Measurements from ENCODE around the gene SPATA17.

The SPATA17 gene

GRCh38 chr1:217715681-217716080 lies 84.5 kb downstream of the SPATA17 start:
- in situ Hi-C loops (cut with HindIII; ENCODE audit: low sequenced_read_pairs): no loop called here
- DNase-seq (ENCODE audit: low read depth, low spot score): no peak
- TF ChIP-seq, protein P1, sequence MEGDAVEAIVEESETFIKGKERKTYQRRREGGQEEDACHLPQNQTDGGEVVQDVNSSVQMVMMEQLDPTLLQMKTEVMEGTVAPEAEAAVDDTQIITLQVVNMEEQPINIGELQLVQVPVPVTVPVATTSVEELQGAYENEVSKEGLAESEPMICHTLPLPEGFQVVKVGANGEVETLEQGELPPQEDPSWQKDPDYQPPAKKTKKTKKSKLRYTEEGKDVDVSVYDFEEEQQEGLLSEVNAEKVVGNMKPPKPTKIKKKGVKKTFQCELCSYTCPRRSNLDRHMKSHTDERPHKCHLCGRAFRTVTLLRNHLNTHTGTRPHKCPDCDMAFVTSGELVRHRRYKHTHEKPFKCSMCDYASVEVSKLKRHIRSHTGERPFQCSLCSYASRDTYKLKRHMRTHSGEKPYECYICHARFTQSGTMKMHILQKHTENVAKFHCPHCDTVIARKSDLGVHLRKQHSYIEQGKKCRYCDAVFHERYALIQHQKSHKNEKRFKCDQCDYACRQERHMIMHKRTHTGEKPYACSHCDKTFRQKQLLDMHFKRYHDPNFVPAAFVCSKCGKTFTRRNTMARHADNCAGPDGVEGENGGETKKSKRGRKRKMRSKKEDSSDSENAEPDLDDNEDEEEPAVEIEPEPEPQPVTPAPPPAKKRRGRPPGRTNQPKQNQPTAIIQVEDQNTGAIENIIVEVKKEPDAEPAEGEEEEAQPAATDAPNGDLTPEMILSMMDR (IDR thresholded peaks at IDR 0.05; ENCODE audit: low read depth, low read length): no peak
- no peak overlapping the region for H3K4me3 ChIP-seq (ENCODE audit: low read depth, low read length)

GRCh38 chr1:217717959-217718358 lies 86.8 kb downstream of the SPATA17 start:
- in situ Hi-C loops (cut with HindIII; ENCODE audit: low sequenced_read_pairs): no loop called here
- no peak for DNase-seq (ENCODE audit: low read depth, low spot score)
- no peak overlapping the region for H3K4me3 ChIP-seq (ENCODE audit: low read depth, low read length)
- TF ChIP-seq, protein P1 (IDR thresholded peaks at IDR 0.05; ENCODE audit: low read depth, low read length): no peak

DNA sequence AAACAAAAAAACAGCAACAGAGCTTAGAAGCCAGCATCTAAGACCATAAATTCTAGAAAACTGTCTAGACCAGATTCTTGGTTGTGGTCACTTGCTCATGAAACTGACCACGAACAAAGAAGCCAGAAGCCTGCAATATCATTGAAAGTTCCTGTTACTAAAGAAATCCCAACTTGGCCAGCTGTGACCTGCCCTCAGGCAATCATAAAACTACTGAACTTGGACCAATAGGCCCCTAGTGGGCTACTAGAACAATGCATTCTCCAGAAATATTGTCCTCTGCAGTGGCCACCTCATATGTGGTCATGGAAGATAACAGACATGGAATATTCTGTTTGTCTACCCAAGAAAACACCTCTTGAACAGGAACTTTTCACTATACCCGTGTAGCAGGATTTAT lies 87.7 kb downstream of the SPATA17 start:
- DNase-seq (ENCODE audit: low read depth, low spot score): peak; percentile 42
- no peak overlapping the region for H3K4me3 ChIP-seq (ENCODE audit: low read depth, low read length)
- TF ChIP-seq, protein P1 (IDR thresholded peaks at IDR 0.05; ENCODE audit: low read depth, low read length): peak; percentile 14
- in situ Hi-C loops (cut with HindIII; ENCODE audit: low sequenced_read_pairs): no loop called here

DNA sequence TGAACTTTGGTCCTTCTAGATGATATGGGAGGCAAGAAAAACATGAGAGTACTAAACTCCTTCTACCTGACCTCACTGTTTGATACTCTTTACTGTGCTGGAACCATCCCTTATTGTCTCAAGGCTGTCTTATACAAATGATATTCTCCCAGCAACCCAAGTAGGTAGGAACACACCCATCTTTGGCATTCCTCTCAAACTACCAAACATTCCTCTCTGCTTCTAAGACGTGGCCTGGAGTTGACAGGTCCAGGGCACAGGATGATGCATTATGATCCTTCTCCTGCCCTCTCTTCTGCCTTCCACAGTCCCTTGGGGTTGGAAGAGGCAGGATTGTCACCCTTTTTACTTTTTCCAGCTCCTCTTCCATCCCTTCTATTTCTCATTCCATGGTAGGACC lies 90.5 kb downstream of the SPATA17 start:
- in situ Hi-C loops (cut with HindIII; ENCODE audit: low sequenced_read_pairs): no loop called here
- DNase-seq (ENCODE audit: low read depth, low spot score): no peak
- TF ChIP-seq, protein P1 (IDR thresholded peaks at IDR 0.05; ENCODE audit: low read depth, low read length): no peak
- no peak overlapping the region for H3K4me3 ChIP-seq (ENCODE audit: low read depth, low read length)

DNA sequence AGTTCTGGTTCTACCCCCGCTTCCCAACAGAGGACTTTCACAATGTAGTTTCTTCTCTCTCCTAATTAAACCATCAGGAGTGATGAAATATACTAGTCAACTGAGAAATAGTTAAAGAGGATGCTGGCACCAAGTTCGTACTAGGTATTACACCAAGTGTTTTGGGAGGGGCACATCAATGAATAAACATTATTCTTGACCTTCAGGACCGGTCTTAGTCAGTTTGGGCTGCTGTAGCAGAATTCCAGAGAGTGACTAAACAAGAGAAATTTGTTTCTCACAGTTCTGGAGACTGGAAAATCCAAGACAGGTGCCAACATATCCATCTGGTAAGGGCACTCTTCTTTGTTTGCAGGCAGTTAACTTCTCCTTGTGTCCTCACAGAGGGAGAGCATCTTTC lies 103.8 kb downstream of the SPATA17 start:
- no peak for DNase-seq (ENCODE audit: low read depth, low spot score)
- TF ChIP-seq, protein P1 (IDR thresholded peaks at IDR 0.05; ENCODE audit: low read depth, low read length): no peak
- in situ Hi-C loops (cut with HindIII; ENCODE audit: low sequenced_read_pairs): no loop called here
- H3K4me3 ChIP-seq (ENCODE audit: low read depth, low read length): no peak overlapping the region

- H3K4me3 ChIP-seq (ENCODE audit: low read depth, low read length): no peak overlapping the region
- DNase-seq (ENCODE audit: low read depth, low spot score): peak; percentile 47
- in situ Hi-C loops (cut with HindIII; ENCODE audit: low sequenced_read_pairs): no loop called here
- TF ChIP-seq, protein P1 (IDR thresholded peaks at IDR 0.05; ENCODE audit: low read depth, low read length): peak; percentile 70
Observed at GRCh38 chr1:217747156-217747769, 116.1 kb downstream of the SPATA17 start.
